ENCODE results near the gene AAK1.
"Not testable (repeated sequence)": the region's sequence is repeated elsewhere in the genome, so short reads cannot be mapped to it uniquely, and the experiment has no call there.

AAK1 gene

DNA sequence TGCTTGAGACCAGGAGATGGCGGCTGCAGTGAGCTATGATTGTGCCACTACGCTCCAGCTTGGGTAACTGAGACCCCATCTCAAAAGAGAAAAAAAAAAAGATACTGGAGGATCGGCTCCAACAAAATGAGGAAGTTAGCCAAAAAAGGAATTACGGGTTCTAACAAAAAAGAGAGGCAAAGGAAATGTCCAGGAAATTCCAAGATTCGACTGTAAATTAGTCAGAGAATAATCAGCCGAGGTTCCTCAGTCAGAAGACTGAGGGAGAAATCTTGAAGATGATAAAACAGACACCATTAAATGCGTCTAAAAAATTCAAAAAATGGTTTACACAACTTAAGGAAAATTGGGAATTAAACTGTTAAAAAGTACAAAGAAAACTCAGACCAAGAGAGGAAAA is 89.5 kb downstream of the AAK1 start:
- peaks cover 10% of the 10 kb centered on the region for H4K20me1 ChIP-seq
- H3K9ac ChIP-seq: no peak overlapping the region
- H3K27ac ChIP-seq: no peak overlapping the region
- H3K4me1 ChIP-seq: peaks cover 25% of the 10 kb centered on the region
- H3K4me2 ChIP-seq: no peak overlapping the region
- no peaks in the 10 kb centered on the region for H3K27me3 ChIP-seq
- H3K4me3 ChIP-seq: no peak overlapping the region
- H3K9me3 ChIP-seq: peaks cover 14% of the 10 kb centered on the region
- TF ChIP-seq Cebpa-rat (IDR thresholded peaks at IDR 0.05): no peak
- peaks cover 43% of the 10 kb centered on the region for H3K36me3 ChIP-seq

DNA sequence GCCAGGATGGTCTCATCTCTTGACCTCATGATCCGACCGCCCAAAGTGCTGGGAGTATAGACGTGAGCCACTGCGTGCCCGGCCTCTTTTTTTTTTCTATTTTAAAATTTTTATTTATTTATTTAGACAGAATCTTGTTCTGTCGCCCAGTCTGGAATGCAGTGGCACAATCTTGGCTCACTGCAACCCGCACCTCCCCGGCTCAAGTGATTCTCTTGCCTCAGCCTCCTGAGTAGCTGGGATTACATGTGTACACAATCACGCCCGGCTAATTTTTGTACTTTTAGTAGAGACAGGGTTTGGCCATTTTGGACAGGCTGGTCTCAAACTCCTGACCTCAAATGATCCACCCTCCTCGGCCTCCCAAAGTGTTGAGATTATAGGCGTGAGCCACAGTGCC is 93.0 kb downstream of the AAK1 start:
- not testable (repeated sequence) for H3K27me3 ChIP-seq, H3K9ac ChIP-seq, H3K27ac ChIP-seq, H4K20me1 ChIP-seq, H3K4me2 ChIP-seq, H3K4me3 ChIP-seq
- H3K36me3 ChIP-seq: peaks cover 51% of the 10 kb centered on the region
- peaks cover 35% of the 10 kb centered on the region for H3K4me1 ChIP-seq
- peaks cover 33% of the 10 kb centered on the region for H3K9me3 ChIP-seq

DNA sequence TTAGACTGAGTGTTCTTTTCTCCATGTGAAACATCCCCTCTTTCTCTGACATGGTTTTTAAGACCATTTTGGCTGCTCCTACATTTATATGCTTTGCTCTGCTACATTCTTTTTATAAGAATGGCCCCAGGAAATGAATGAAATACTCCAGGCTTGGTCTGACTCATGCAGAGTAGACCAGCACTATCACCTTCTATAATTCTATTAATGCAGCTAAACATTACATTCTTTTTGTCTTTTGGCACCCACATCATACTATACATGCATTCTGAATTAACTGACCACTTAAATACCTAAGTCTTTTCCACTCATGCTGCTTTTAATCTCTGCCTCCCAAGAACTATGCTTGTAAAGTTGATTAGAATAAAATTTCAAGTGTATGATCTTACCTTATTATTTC is 94.1 kb downstream of the AAK1 start:
- Histone ChIP-seq H3K27ac (no peak overlapping the region), H3K27me3 (no peaks in the 10 kb centered on the region), H3K4me1 (peaks cover 29% of the 10 kb centered on the region), H3K4me3 (no peak overlapping the region), H3K36me3 (peaks cover 61% of the 10 kb centered on the region), H3K4me2 (no peak overlapping the region), H3K9me3 (peaks cover 33% of the 10 kb centered on the region), H3K9ac (no peak overlapping the region), H4K20me1 (no peaks in the 10 kb centered on the region)
- TF ChIP-seq Cebpa-rat (IDR thresholded peaks at IDR 0.05): no peak

DNA sequence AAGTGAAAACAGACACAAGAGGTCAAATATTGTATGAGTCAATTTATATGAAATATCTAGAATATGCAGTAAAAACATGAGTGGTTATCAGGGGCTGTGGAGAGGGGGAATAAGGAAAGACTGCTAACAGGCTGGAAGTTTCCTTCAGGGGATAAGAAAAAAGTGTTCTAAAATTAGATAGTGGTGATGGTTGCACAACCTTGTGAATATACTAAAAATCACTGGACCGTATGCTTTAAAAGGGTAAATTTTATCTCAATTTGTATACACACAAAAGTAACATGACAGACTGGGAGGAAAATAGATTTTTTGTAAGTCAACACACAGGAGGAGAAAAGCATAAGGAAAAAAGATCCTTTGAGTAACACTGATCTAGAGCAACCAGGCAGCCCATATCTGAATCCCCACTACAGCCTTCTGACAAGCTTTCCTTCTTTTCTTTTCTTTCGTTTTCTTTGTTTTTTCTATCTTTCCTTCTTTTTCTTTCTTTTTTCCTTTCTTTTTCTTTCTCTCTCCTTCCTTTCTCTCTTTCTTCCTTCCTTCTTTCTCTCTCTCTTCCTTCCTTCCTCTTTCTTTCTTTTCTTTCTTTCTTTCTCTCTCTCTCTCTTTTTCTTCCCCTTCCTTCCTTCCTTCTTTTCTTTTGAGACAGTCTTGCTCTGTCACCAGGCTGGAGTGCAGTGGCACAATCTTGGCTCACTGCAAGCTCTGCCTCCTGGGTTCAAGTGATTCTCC is 95.4 kb downstream of the AAK1 start:
- Histone ChIP-seq H3K9me3 (peaks cover 23% of the 10 kb centered on the region), H3K27ac (no peak overlapping the region), H3K4me2 (peak overlapping the region; percentile 57), H3K36me3 (peaks cover 64% of the 10 kb centered on the region), H3K4me3 (no peak overlapping the region), H3K4me1 (peaks cover 26% of the 10 kb centered on the region), H3K9ac (no peak overlapping the region), H4K20me1 (no peaks in the 10 kb centered on the region), H3K27me3 (no peaks in the 10 kb centered on the region)
- TF ChIP-seq Cebpa-rat (IDR thresholded peaks at IDR 0.05): peak; percentile 22; the same call in 1 of the 2 replicates

DNA sequence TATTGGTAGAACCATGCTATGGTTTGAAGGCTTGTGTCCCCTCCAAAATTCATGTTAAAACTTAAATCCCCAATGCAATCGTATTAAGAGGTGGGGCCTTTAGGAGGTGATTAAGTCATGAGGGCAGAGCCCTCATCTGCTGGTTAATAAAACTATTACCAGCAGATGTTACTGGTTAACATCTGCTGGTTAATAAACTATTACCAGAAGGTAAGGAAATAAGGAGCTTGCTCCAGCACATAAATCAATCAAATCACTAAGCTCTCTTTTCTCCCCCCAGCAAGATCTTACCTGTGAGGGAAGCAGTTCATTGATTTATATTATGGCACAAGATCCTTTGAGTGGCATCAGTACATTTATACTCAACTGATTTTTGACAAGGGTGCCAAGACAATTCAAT is 96.9 kb downstream of the AAK1 start:
- no peaks in the 10 kb centered on the region for H3K27me3 ChIP-seq
- H3K4me1 ChIP-seq: peaks cover 26% of the 10 kb centered on the region
- H3K36me3 ChIP-seq: peaks cover 70% of the 10 kb centered on the region
- no peak overlapping the region for H3K4me3 ChIP-seq
- peaks cover 23% of the 10 kb centered on the region for H3K9me3 ChIP-seq
- no peak for TF ChIP-seq Cebpa-rat (IDR thresholded peaks at IDR 0.05)
- H3K9ac ChIP-seq: no peak overlapping the region
- H3K27ac ChIP-seq: no peak overlapping the region
- H4K20me1 ChIP-seq: no peaks in the 10 kb centered on the region
- H3K4me2 ChIP-seq: no peak overlapping the region

DNA sequence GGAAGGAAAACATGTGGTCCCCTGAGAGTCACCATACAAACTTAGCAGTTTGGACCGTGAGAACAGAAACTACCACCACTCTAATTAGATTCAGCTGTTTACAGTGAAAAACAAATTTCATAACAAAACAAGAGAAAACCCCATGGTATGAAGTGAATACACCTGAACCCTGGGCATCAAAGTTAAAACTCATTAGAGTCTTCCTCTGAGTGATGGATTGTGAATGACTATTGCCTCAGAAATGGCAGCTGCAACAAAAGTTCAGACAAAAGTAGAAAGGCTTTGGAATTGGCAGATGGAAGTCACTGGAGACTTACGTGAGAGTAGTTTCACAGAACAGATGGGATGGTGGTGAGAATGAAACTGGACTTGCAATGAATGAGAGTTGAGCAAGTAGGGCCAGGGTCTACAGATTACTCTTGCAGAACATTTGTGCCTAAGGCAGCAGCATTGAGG is 98.0 kb downstream of the AAK1 start:
- H3K4me2 ChIP-seq: peak overlapping the region; percentile 39
- H3K9me3 ChIP-seq: peaks cover 28% of the 10 kb centered on the region
- H3K27me3 ChIP-seq: no peaks in the 10 kb centered on the region
- H3K4me3 ChIP-seq: no peak overlapping the region
- peaks cover 26% of the 10 kb centered on the region for H3K4me1 ChIP-seq
- no peaks in the 10 kb centered on the region for H4K20me1 ChIP-seq
- peaks cover 72% of the 10 kb centered on the region for H3K36me3 ChIP-seq
- H3K9ac ChIP-seq: no peak overlapping the region
- no peak overlapping the region for H3K27ac ChIP-seq
- no peak for TF ChIP-seq Cebpa-rat (IDR thresholded peaks at IDR 0.05)

DNA sequence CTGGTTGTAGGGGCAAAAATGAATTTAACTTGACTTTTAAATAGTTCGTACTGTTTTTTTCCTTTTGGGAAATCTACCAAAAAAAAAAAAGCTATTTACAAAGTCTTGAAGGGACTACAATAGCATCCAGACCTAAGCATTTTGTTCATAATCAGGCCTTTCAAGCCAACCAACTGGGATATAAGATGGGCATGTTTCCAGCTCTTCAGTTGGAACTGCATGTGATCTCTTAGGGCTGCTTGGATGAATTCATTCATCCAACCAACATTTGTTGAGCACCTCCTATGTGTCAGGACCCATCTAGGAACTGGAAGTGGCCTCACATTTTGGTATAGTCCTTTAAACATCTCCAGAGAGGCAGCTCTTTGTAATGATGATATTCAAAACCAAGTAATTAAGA is 98.6 kb downstream of the AAK1 start:
- Histone ChIP-seq H3K36me3 (peaks cover 74% of the 10 kb centered on the region), H3K4me2 (peak overlapping the region; percentile 39; the same call in 1 of the 2 replicates), H3K27me3 (no peaks in the 10 kb centered on the region), H3K4me1 (peaks cover 26% of the 10 kb centered on the region), H3K4me3 (no peak overlapping the region), H3K9me3 (peaks cover 28% of the 10 kb centered on the region), H3K9ac (no peak overlapping the region), H3K27ac (no peak overlapping the region), H4K20me1 (no peaks in the 10 kb centered on the region)
- no peak for TF ChIP-seq Cebpa-rat (IDR thresholded peaks at IDR 0.05)

DNA sequence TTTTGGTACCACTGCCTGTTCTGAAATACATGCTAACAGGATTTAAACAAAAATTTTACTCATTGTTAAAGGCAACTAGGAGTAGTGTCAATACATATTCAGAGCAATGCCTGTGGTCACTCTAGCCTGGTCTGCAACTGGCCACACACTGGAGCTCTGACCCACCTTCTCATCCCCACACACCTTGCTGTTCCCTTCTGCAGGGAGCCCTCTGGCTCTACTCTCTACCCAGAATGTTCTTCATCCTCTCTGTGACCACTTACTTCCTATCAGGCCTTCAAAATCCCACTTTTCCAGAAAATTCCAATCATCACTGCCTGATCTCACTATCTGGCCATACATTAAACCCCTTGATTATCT is 104.0 kb downstream of the AAK1 start:
- H3K36me3 ChIP-seq: peaks cover 97% of the 10 kb centered on the region
- H3K4me2 ChIP-seq: no peak overlapping the region
- H3K4me3 ChIP-seq: no peak overlapping the region
- H3K9me3 ChIP-seq: peaks cover 39% of the 10 kb centered on the region
- no peak for TF ChIP-seq Cebpa-rat (IDR thresholded peaks at IDR 0.05)
- H3K27ac ChIP-seq: no peak overlapping the region
- H3K4me1 ChIP-seq: peaks cover 25% of the 10 kb centered on the region
- no peak overlapping the region for H3K9ac ChIP-seq
- no peaks in the 10 kb centered on the region for H4K20me1 ChIP-seq
- H3K27me3 ChIP-seq: no peaks in the 10 kb centered on the region

DNA sequence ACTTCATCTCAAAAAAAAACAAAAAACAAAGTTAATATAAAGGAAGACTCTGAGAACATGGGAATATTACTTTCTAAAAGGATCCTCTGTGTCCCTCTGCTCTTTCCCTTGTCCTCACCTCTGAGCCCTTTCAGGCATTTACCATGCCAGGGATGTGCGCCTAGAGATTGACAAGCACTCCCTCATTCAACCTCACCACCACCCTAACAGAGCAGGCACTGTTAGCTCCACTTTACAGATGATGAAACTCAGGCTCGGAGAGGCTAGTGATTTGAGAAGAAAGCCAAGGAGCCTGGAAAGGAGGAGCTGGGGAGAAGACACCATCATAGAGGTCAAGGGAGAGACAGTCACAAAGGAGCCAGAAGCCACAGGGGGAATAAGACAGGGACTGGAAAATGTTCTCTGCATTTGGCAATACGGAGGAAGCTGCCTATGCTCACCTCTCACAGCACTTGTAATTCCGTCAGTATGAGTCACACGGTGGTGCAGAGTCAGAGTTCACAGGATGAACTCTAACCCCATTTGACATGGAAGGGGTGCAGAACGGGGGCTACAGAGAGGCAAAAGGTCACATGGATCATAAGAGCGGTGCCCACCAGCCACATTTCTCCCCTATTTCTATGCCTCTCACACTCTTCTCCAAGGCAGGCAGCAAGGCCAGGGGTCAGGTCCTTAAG is 104.5 kb downstream of the AAK1 start:
- Histone ChIP-seq H3K9ac (no peak overlapping the region), H3K36me3 (peaks cover 97% of the 10 kb centered on the region), H3K9me3 (peaks cover 44% of the 10 kb centered on the region), H3K4me1 (peaks cover 25% of the 10 kb centered on the region), H3K4me2 (no peak overlapping the region), H3K27me3 (no peaks in the 10 kb centered on the region), H4K20me1 (no peaks in the 10 kb centered on the region), H3K27ac (no peak overlapping the region), H3K4me3 (no peak overlapping the region)
- TF ChIP-seq Cebpa-rat (IDR thresholded peaks at IDR 0.05): no peak

DNA sequence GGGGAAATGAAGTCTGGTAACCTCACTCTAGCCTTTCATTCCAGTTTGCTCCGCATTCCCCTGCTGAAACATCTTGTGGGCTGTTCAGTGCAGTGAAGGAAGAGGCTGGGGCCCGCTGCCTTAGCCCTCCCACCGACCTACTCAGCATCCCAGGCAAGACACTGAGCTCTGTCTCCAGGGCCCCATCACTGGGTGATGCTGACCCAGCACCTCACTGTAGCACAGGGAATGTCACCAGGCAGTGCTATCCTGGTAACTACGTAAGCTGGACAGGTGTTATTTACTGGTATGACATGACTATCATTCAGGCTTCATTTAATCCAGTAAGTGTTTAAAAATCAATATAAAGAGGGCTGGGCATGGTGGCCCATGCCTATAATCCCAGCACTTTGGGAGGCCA is 105.3 kb downstream of the AAK1 start:
- H3K27ac ChIP-seq: no peak overlapping the region
- peaks cover 52% of the 10 kb centered on the region for H3K9me3 ChIP-seq
- TF ChIP-seq Cebpa-rat (IDR thresholded peaks at IDR 0.05): no peak
- no peaks in the 10 kb centered on the region for H3K27me3 ChIP-seq
- no peak overlapping the region for H3K4me2 ChIP-seq
- H4K20me1 ChIP-seq: no peaks in the 10 kb centered on the region
- no peak overlapping the region for H3K9ac ChIP-seq
- H3K4me1 ChIP-seq: peaks cover 25% of the 10 kb centered on the region
- peaks cover 97% of the 10 kb centered on the region for H3K36me3 ChIP-seq
- no peak overlapping the region for H3K4me3 ChIP-seq
